SK-N-SH (cell line): Measurements from ENCODE around the gene LPCAT3. TPM values are rescaled to one million over a fixed set of nuclear protein-coding genes. Genes with fewer than 3 reads are reported as not detected.

ENCODE experiments used
- CTCF ChIA-PET: fragments of 300-600, 350-600 bp; formaldehyde crosslinking; extraction: SDS; loops from one replicate; lab custom pipeline; 2021; lab: Yijun Ruan, JAX
- POLR2A ChIA-PET: fragments of 350-600 bp; sonication (Branson Sonifier 250); formaldehyde crosslinking; extraction: SDS; loops from one replicate; lab custom pipeline; 2020; ENCODE audit warnings: antibody characterized with exemption, inconsistent platforms; lab: Yijun Ruan, JAX
- DNase-seq: peaks from one replicate; pipeline ENCODE4 v3.0.0; 2012
- H2AFZ ChIP-seq: fragments of 200-600 bp; sonication (generic); 2 replicates; pipeline ENCODE4 v1.8.1; 2016; ENCODE audit warnings: antibody characterized with exemption, mild to moderate bottlenecking, low read depth
- H3F3A ChIP-seq: fragments of 200-600 bp; sonication (generic); replicated peaks from 2 replicates; pipeline ENCODE3; 2016; ENCODE audit warnings: antibody characterized with exemption, mild to moderate bottlenecking; ENCODE audit not compliant: insufficient read depth
- H3K27ac ChIP-seq, 2 experiments: fragments of 200-500 bp in 1 of 2; fragments of 200-600 bp in 1 of 2; sonication (Bioruptor generic) in 1 of 2; sonication (generic), shearing (Covaris generic) in 1 of 2; 2 replicates each; pipeline versions ENCODE4 v1.5.1 to v1.6.1; 2014 to 2016; ENCODE audit warnings: low read depth in 2 of 2, inconsistent platforms in 1 of 2, low read length in 1 of 2, mild to moderate bottlenecking in 1 of 2, mixed read lengths in 1 of 2
- H3K27me3 ChIP-seq: fragments of 200-600 bp; sonication (generic), shearing (Covaris generic); 2 replicates; pipeline ENCODE4 v1.6.1; 2016; ENCODE audit warnings: mixed run types; ENCODE audit not compliant: insufficient read depth
- H3K36me3 ChIP-seq, 2 experiments: fragments of 200-500 bp in 1 of 2; fragments of 200-600 bp in 1 of 2; sonication (Bioruptor generic) in 1 of 2; sonication (generic) in 1 of 2; replicated peaks in 1 of 2; 2 replicates each; pipeline versions ENCODE3 to v1.5.1; 2014 to 2016; ENCODE audit warnings: low read length in 1 of 2, mild to moderate bottlenecking in 1 of 2; ENCODE audit not compliant: insufficient read depth in 2 of 2, control insufficient read depth in 1 of 2
- H3K4me1 ChIP-seq, 2 experiments: fragments of 200-500 bp in 1 of 2; fragments of 200-600 bp in 1 of 2; sonication (Bioruptor generic) in 1 of 2; sonication (generic), shearing (Covaris generic) in 1 of 2; 2 replicates each; pipeline versions ENCODE4 v1.5.1 to v1.6.1; 2014 to 2016; ENCODE audit warnings: low read depth in 1 of 2, low read length in 1 of 2, mixed run types in 1 of 2; ENCODE audit not compliant: insufficient read depth in 2 of 2, control insufficient read depth in 1 of 2
- H3K4me2 ChIP-seq: fragments of 200-600 bp; sonication (generic), shearing (Covaris generic); 2 replicates; pipeline ENCODE4 v1.6.1; 2017; ENCODE audit warnings: mixed run types
- H3K4me3 ChIP-seq, 2 experiments: fragments of 200-500 bp in 1 of 2; fragments of 200-600 bp in 1 of 2; sonication (Bioruptor generic) in 1 of 2; sonication (generic), shearing (Covaris generic) in 1 of 2; 2 replicates each; pipeline versions ENCODE4 v1.5.1 to v1.8.1; 2014 to 2016; ENCODE audit warnings: low read depth in 2 of 2, inconsistent platforms in 1 of 2, low read length in 1 of 2, mild to moderate bottlenecking in 1 of 2, mixed read lengths in 1 of 2, moderate library complexity in 1 of 2
- H3K79me2 ChIP-seq: fragments of 200-600 bp; sonication (generic); 2 replicates; pipeline ENCODE4 v1.8.1; 2017; ENCODE audit warnings: mild to moderate bottlenecking; ENCODE audit not compliant: insufficient read depth
- H3K9ac ChIP-seq: fragments of 200-600 bp; sonication (generic); 2 replicates; pipeline ENCODE4 v1.6.1; 2017; ENCODE audit warnings: mixed run types
- H3K9me2 ChIP-seq: fragments of 200-600 bp; sonication (generic); 2 replicates; pipeline ENCODE4 v1.6.1; 2017; ENCODE audit warnings: mixed run types
- H3K9me3 ChIP-seq: fragments of 200-600 bp; sonication (generic); 2 replicates; pipeline ENCODE4 v1.6.1; 2017; ENCODE audit warnings: mixed run types, mild to moderate bottlenecking, moderate library complexity
- H4K20me1 ChIP-seq: fragments of 200-600 bp; sonication (generic); 2 replicates; pipeline ENCODE4 v1.6.1; 2017; ENCODE audit warnings: mild to moderate bottlenecking, mixed run types; ENCODE audit not compliant: insufficient read depth
- CHD2 ChIP-seq: fragments of 150-350 bp; IDR thresholded peaks from 2 replicates; pipeline ENCODE4 v1.6.1; 2018; ENCODE audit warnings: low read length; ENCODE audit not compliant: partially characterized antibody
- ELF1 ChIP-seq: IDR thresholded peaks from 2 replicates; pipeline ENCODE4 v1.4.0; 2012
- EZH2phosphoT487 ChIP-seq: fragments of 200-600 bp; sonication (generic); IDR thresholded peaks from 2 replicates; pipeline ENCODE4 v1.6.1; 2017; ENCODE audit warnings: low read depth, mixed run types, mild to moderate bottlenecking, antibody characterized with exemption, moderate library complexity, borderline replicate concordance
- FOSL2 ChIP-seq: IDR thresholded peaks from 2 replicates; pipeline ENCODE4 v1.4.0; 2012; ENCODE audit warnings: low read depth, mild to moderate bottlenecking, moderate library complexity, borderline replicate concordance
- FOXM1 ChIP-seq: IDR thresholded peaks from 2 replicates; pipeline ENCODE4 v1.4.0; 2012; ENCODE audit warnings: low read depth, mild to moderate bottlenecking
- GABPA ChIP-seq: IDR thresholded peaks from 2 replicates; pipeline ENCODE4 v1.4.0; 2012; ENCODE audit warnings: low read depth, mild to moderate bottlenecking
- GATA2 ChIP-seq: sonication (generic); formaldehyde crosslinking; IDR thresholded peaks from 2 replicates; pipeline ENCODE4 v1.5.0; 2020; ENCODE audit warnings: mild to moderate bottlenecking, missing genetic modification reagents
- NFIC ChIP-seq: IDR thresholded peaks from 2 replicates; pipeline ENCODE4 v1.4.0; 2012; ENCODE audit warnings: borderline replicate concordance
- REST ChIP-seq: IDR thresholded peaks from 2 replicates; pipeline ENCODE4 v1.6.1; 2012; ENCODE audit warnings: mild to moderate bottlenecking, low read depth, low read length, moderate library complexity
- RFX5 ChIP-seq: IDR thresholded peaks from 2 replicates; pipeline ENCODE4 v1.6.1; 2012; ENCODE audit warnings: mild to moderate bottlenecking, improper control_type of control experiment, low read length
- RXRA ChIP-seq: IDR thresholded peaks from 2 replicates; pipeline ENCODE4 v1.4.0; 2012; ENCODE audit warnings: low read depth, mild to moderate bottlenecking, borderline replicate concordance
- TAF1 ChIP-seq: IDR thresholded peaks from 2 replicates; pipeline ENCODE4 v1.6.1; 2012; ENCODE audit warnings: low read depth, mild to moderate bottlenecking, low read length, moderate library complexity, borderline replicate concordance
- TCF12 ChIP-seq: IDR thresholded peaks from 2 replicates; pipeline ENCODE4 v1.4.0; 2012
- TEAD4 ChIP-seq: IDR thresholded peaks from 2 replicates; pipeline ENCODE4 v1.4.0; 2012; ENCODE audit warnings: mild to moderate bottlenecking, borderline replicate concordance; ENCODE audit not compliant: insufficient read depth
- YY1 ChIP-seq: IDR thresholded peaks from 2 replicates; pipeline ENCODE4 v1.4.0; 2012; ENCODE audit warnings: low read depth, mild to moderate bottlenecking
- ZBTB33 ChIP-seq: IDR thresholded peaks from 2 replicates; pipeline ENCODE4 v1.4.0; 2012; ENCODE audit warnings: low read depth, borderline replicate concordance
- WGBS: methylation state at CpG from one replicate; pipeline ENCODE4 v1.1.6; 2017; ENCODE audit warnings: low lambda C conversion rate; 5-methylcytosine and 5-hydroxymethylcytosine counted together
- polyA plus RNA-seq, 3 experiments: library from polyadenylated mRNA; depleted of rRNA; stranded (reverse); fragments of >200 nt; gene quantifications; 2 replicates each; pipeline ENCODE4 v1.2.3, GENCODE V29; 2012
- TF ChIP-seq, protein P1 (sequence below): fragments of 150-350 bp; IDR thresholded peaks from 2 replicates; pipeline ENCODE4 v1.6.1; 2016; ENCODE audit warnings: mild to moderate bottlenecking, low read depth, low read length

LPCAT3 gene
- polyA plus RNA-seq, 1 of the 3 experiments (the other 2 are of a cell fraction) = 23.8 TPM

DNA sequence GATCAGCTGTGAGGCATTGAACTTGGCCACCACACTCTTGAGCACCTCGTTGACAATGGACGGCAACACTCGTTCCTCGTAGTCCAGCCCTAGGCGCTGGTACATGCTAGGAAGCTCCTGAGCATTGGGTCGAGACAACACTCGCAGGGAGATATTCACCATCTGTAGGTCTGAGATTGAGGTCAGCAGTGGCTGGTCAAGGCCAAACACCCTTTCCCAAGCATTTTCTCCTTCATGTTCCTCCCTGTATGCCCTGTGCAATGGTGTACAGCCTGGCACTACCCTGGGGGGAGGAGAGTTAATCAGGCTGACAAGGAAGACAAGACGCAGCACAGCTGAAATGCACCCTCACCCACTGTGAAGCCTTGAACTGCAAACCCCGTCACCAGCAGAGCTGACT lies 49.9 kb downstream of the LPCAT3 start:
- H3K27me3 ChIP-seq = no peaks in the 10 kb centered on the region
- peaks cover 29% of the 10 kb centered on the region for H3F3A ChIP-seq
- ChIA-PET CTCF (interaction anchor here (1.0 to 2.6 kb wide), 9 partner anchors 9 to 176 kb away, joined by 3 to 20 read pairs (median 5); partner anchors contain the start of genes C12orf57 and RNU7-1), POLR2A (interaction anchor here (0.8 to 2.0 kb wide), 3 partner anchors 24 to 42 kb away, joined by 3 to 13 read pairs (median 3); partner anchors contain the start of genes C12orf57 and RNU7-1)
- no peak overlapping the region for H2AFZ ChIP-seq
- peaks cover 55% of the 10 kb centered on the region for H3K79me2 ChIP-seq
- H3K9me2 ChIP-seq = no peaks in the 10 kb centered on the region
- peaks cover 10 to 16% of the 10 kb centered on the region in 2 experiments; a peak in 3 of 4 replicates for H3K4me1 ChIP-seq
- peak overlapping the region; percentile 88; the same call in 1 of the 2 replicates for H3K9ac ChIP-seq
- WGBS = 90% methylated on average over 6 of the region's 9 CpGs
- TF ChIP-seq GATA2 (CRISPR knock-in tag) (no peak), ZBTB33 (no peak), YY1 (no peak), TAF1 (no peak), GABPA (no peak), ELF1 (no peak), FOXM1 (no peak), CHD2 (no peak), TCF12 (no peak), TEAD4 (no peak), FOSL2 (no peak), NFIC (no peak), REST (no peak), RXRA (no peak), EZH2phosphoT487 (no peak), RFX5 (no peak)
- TF ChIP-seq, protein P1, sequence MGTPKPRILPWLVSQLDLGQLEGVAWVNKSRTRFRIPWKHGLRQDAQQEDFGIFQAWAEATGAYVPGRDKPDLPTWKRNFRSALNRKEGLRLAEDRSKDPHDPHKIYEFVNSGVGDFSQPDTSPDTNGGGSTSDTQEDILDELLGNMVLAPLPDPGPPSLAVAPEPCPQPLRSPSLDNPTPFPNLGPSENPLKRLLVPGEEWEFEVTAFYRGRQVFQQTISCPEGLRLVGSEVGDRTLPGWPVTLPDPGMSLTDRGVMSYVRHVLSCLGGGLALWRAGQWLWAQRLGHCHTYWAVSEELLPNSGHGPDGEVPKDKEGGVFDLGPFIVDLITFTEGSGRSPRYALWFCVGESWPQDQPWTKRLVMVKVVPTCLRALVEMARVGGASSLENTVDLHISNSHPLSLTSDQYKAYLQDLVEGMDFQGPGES = no peak
- no peaks in the 10 kb centered on the region for H4K20me1 ChIP-seq
- peak overlapping the region; percentile 91; the same call in 1 of the 2 replicates for H3K4me2 ChIP-seq
- H3K36me3 ChIP-seq = peaks cover 33 to 48% of the 10 kb centered on the region in 2 experiments
- no peak overlapping the region; a peak in 1 of 4 replicates for H3K27ac ChIP-seq
- no peak for DNase-seq
- H3K4me3 ChIP-seq = no peak overlapping the region; a peak in 1 of 4 replicates
- no peaks in the 10 kb centered on the region for H3K9me3 ChIP-seq
